NCI-H2196 treated with DMSO at 0.1 percent for 48 hours (cell line): ENCODE results near the gene CHPF.

Experiments
- DNase-seq: peaks from one replicate; lab custom pipeline; 2025; ENCODE audit not compliant: unreplicated experiment; lab: John Stamatoyannopoulos, UW

CHPF gene

GRCh38 chr2:219533930-219534661, 9.5 kb downstream of the CHPF start:
- peak; percentile 31 for DNase-seq

GRCh38 chr2:219532378-219532649, 11.3 kb downstream of the CHPF start:
- DNase-seq, result no peak

- peak; percentile 9 for DNase-seq
Observed at GRCh38 chr2:219531639-219532377, 11.8 kb downstream of the CHPF start.

GRCh38 chr2:219530048-219530963, 13.3 kb downstream of the CHPF start:
- peak; percentile 69 for DNase-seq

GRCh38 chr2:219527472-219527871, 16.1 kb downstream of the CHPF start:
- no peak for DNase-seq

GRCh38 chr2:219527076-219527394, 16.6 kb downstream of the CHPF start:
- DNase-seq, result peak; percentile 58

- no peak for DNase-seq
Observed at GRCh38 chr2:219526320-219527075, 17.1 kb downstream of the CHPF start.

GRCh38 chr2:219525533-219526232, 17.9 kb downstream of the CHPF start:
- no peak for DNase-seq

- no peak for DNase-seq
Observed at GRCh38 chr2:219524817-219525216, 18.8 kb downstream of the CHPF start.

- DNase-seq, result no peak
Observed at GRCh38 chr2:219523031-219523671, 20.5 kb downstream of the CHPF start.

GRCh38 chr2:219522111-219523030, 21.2 kb downstream of the CHPF start:
- no peak for DNase-seq

- peak; percentile 8 for DNase-seq
Observed at GRCh38 chr2:219521066-219521880, 22.3 kb downstream of the CHPF start.

GRCh38 chr2:219520079-219520478, 23.5 kb downstream of the CHPF start:
- DNase-seq, result no peak

- DNase-seq, result no peak
Observed at GRCh38 chr2:219519526-219519916, 24.1 kb downstream of the CHPF start.

- DNase-seq, result no peak
Observed at GRCh38 chr2:219517954-219518778, 25.4 kb downstream of the CHPF start.

- DNase-seq, result no peak
Observed at GRCh38 chr2:219516888-219517287, 26.7 kb downstream of the CHPF start.

GRCh38 chr2:219515874-219516629, 27.6 kb downstream of the CHPF start:
- DNase-seq, result no peak
